Muscle layer of duodenum (tissue), 2 donors: Measurements from ENCODE around the gene MCF2L.

Experiments
- H3K27ac ChIP-seq: one replicate; pipeline ENCODE4 v1.7.0; 2013; ENCODE audit warnings: mild to moderate bottlenecking, low read length
- H3K27me3 ChIP-seq: one replicate; pipeline ENCODE4 v1.7.0; 2013; ENCODE audit warnings: low read depth, mild to moderate bottlenecking, control low read depth, low read length
- H3K36me3 ChIP-seq, 2 donors: one replicate each; pipeline ENCODE4 v1.7.0; 2013; ENCODE audit warnings: low read length in 2 of 2, control low read depth in 1 of 2, mild to moderate bottlenecking in 1 of 2; ENCODE audit not compliant: insufficient read depth in 2 of 2, control insufficient read depth in 1 of 2
- H3K4me1 ChIP-seq, 2 donors: one replicate each; pipeline ENCODE4 v1.7.0; 2013; ENCODE audit warnings: low read length in 2 of 2, mild to moderate bottlenecking in 2 of 2, control low read depth in 1 of 2, moderate library complexity in 1 of 2; ENCODE audit not compliant: insufficient read depth in 2 of 2, control insufficient read depth in 1 of 2
- H3K4me3 ChIP-seq, 2 donors: one replicate each; pipeline ENCODE4 v1.7.0; 2013; ENCODE audit warnings: low read length in 2 of 2, low read depth in 1 of 2, mild to moderate bottlenecking in 1 of 2
- H3K9me3 ChIP-seq, 2 donors: one replicate each; pipeline ENCODE4 v1.7.0; 2013; ENCODE audit warnings: low read length in 2 of 2, control low read depth in 1 of 2, mild to moderate bottlenecking in 1 of 2; ENCODE audit not compliant: control insufficient read depth in 1 of 2
- donor health status: healthy.

The MCF2L gene

DNA sequence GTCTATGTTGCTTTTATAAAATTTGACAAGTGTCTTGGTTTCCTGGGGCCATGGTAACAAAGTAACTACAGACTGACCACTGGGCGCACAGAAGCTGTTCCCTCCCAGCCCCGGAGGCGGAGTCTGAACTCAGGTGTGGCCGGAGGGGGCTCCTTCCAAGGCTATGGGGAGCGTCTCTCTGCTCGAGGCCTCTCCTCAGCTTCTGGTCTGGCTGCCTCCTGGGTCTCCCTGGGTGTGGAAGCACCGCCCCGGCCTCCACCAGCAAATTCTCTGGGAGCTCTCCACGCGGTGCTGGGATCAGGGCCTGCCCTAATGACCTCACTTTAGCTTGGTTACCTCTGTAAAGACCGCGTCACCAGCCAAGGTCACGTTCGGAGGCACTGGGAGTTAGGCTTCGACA lies 90.9 kb downstream of the MCF2L start:
- no peaks in the 10 kb centered on the region for H3K4me1 ChIP-seq
- H3K27ac ChIP-seq = no peak overlapping the region
- no peak overlapping the region for H3K4me3 ChIP-seq
- no peaks in the 10 kb centered on the region for H3K27me3 ChIP-seq
- no peaks in the 10 kb centered on the region for H3K36me3 ChIP-seq
- peaks cover 0 to 5% of the 10 kb centered on the region in 2 donors for H3K9me3 ChIP-seq

DNA sequence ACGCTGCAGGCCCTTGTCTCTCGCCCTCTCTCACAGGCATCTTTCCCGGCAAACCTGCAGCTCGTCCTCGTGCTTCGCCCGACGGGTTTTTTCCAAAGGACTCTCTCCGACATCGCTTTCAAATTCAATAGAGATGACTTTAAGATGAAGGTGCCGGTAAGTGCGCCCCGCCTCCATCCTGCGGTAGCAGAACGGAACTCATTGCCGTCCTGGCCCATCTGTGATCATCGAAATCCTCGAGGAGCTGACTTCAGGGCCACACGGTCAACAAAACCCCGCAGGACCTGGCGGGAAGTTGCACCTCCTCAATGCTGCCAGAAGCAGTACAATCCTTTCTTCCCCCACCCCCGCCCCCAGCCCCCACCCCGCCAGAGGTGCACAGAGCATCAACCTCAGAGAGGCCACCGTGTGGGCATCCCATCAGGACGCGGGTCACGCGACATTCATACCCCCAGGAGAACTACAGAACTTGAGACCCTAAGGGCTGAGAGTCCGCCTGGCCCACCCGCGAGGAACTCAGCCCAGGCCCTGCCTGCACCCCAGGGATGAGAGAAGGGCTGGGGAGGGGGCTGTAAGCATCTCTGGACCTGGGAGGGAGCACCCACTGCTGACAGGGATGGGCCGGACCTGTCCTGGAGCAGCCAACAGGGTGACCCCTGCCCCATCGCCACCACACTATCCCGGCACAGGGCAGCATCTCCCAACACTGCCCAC lies 91.7 kb downstream of the MCF2L start:
- Histone ChIP-seq H3K4me1 (no peaks in the 10 kb centered on the region), H3K27ac (no peak overlapping the region), H3K36me3 (no peaks in the 10 kb centered on the region), H3K27me3 (no peaks in the 10 kb centered on the region), H3K9me3 (peaks cover 0 to 5% of the 10 kb centered on the region in 2 donors), H3K4me3 (no peak overlapping the region)

DNA sequence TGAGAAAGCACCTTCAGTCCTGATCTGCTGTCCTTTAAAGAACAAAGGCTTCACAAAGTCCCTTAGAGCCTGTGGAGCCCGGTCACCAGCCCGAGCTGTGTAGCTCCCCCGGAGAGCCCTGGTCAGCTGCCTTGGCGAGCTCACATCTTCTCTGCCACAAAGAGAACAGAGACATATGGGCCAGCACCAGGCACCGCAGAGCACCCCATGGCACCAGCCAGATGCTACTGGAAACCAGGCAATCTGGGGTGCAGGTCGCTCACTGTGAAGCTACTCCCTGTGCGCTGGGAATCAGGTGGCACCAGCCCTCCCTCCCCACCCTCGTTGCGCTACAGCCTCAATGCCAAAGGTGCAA lies 92.2 kb downstream of the MCF2L start:
- H3K27me3 ChIP-seq = no peaks in the 10 kb centered on the region

DNA sequence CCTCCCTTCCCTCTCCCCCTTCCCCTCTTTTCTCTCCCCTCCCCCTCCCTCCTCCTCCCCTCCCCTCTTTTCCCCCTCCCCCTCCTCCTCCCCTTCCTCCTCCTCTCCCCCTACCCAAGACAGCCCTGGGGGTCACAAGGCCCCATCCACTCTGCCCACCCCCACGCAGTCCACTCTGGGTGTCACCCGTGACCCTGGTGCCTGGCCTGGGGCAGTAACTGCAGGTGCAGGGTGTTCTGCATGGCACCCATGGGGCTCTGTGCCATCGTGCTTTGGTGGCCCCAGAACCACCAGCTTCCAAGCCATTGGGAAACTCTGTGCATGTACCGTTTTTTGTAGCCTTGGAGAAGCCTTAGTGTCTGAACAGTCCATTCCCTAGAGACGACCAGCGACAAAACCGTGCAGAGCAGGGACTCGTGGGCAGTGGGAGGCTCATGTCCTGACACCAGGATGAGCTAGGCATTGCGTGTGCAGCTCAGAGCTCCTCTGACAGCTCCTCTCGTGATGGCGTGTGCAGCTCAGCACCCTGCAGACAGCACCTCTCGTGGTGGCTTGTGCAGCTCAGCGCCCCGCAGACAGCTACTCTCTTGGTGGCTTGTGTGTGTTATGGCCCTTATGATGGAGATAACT lies 92.9 kb downstream of the MCF2L start:
- Histone ChIP-seq H3K4me3 (no peak overlapping the region), H3K9me3 (peaks cover 0 to 5% of the 10 kb centered on the region in 2 donors), H3K4me1 (no peaks in the 10 kb centered on the region), H3K36me3 (no peaks in the 10 kb centered on the region), H3K27me3 (no peaks in the 10 kb centered on the region), H3K27ac (no peak overlapping the region)

More for the DNA sequence above, 92.2 kb downstream of the MCF2L start:
- Histone ChIP-seq H3K9me3 (peaks cover 0 to 5% of the 10 kb centered on the region in 2 donors), H3K27ac (no peak overlapping the region), H3K36me3 (no peaks in the 10 kb centered on the region), H3K4me1 (no peaks in the 10 kb centered on the region), H3K4me3 (no peak overlapping the region)

DNA sequence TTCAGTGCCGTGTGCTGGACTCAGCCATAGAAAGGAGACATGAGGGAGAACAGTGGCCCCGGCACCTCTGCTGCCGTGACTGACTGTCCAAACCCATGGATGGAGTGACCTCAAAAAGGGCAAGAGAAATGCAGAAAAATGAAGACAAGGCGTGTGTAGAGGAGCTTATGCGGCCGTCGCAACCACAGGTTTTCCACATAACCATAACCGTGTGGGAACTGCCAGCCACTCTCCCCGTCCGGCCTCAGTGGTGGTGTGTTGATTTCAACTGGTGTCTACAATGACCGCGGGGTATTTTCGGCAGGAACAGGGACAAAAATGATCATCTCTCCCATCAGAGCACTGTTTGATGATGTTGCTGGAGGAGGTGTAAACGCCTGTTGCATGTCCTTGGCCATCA lies 93.7 kb downstream of the MCF2L start:
- no peaks in the 10 kb centered on the region for H3K36me3 ChIP-seq
- no peak overlapping the region for H3K4me3 ChIP-seq
- H3K27ac ChIP-seq = no peak overlapping the region
- H3K9me3 ChIP-seq = peaks cover 0 to 5% of the 10 kb centered on the region in 2 donors
- no peaks in the 10 kb centered on the region for H3K27me3 ChIP-seq
- H3K4me1 ChIP-seq = no peaks in the 10 kb centered on the region

DNA sequence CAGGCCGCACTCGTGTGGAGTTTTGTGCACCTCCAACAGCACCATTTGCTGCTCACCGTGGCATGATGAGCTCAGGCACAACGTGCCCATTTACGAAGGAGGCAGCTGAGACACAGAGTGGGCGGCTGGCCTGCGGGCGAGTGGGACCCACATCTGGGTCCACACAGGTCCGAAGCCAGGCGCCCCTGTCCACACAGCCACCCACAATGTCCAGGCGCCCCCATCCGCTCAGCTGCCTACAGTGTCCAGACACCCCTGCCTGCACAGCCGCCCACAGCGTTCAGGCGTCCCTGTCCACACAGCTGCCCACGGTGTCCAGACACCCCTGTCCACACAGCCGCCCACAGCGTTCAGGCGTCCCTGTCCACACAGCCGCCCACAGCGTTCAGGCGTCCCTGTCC lies 94.1 kb downstream of the MCF2L start:
- Histone ChIP-seq H3K9me3 (peaks cover 0 to 4% of the 10 kb centered on the region in 2 donors), H3K27ac (no peak overlapping the region), H3K4me1 (no peaks in the 10 kb centered on the region), H3K36me3 (no peaks in the 10 kb centered on the region), H3K27me3 (no peaks in the 10 kb centered on the region), H3K4me3 (no peak overlapping the region)

DNA sequence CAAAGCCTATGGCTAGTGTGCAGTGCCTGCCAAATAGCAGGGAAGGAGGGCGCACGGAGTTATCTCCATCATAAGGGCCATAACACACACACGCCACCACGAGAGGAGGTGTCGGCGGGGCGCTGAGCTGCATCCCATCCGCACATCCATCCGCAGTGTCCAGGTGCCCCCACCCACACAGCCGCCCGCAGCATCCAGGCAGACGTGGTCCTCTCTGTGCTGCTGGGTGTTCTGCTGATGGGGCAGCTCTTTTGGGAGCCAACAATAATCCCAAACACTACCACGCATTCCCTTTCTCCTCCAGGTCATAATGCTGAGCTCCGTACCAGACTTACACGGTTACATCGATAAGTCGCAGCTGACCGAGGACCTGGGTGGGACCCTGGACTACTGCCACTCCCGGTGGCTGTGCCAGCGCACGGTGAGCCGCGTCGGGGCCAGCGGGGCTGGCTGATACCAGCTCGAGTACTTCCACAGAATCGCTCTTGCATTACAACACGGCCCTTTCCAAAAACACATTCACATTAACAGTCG lies 95.1 kb downstream of the MCF2L start:
- H3K36me3 ChIP-seq = no peaks in the 10 kb centered on the region
- no peak overlapping the region for H3K27ac ChIP-seq

DNA sequence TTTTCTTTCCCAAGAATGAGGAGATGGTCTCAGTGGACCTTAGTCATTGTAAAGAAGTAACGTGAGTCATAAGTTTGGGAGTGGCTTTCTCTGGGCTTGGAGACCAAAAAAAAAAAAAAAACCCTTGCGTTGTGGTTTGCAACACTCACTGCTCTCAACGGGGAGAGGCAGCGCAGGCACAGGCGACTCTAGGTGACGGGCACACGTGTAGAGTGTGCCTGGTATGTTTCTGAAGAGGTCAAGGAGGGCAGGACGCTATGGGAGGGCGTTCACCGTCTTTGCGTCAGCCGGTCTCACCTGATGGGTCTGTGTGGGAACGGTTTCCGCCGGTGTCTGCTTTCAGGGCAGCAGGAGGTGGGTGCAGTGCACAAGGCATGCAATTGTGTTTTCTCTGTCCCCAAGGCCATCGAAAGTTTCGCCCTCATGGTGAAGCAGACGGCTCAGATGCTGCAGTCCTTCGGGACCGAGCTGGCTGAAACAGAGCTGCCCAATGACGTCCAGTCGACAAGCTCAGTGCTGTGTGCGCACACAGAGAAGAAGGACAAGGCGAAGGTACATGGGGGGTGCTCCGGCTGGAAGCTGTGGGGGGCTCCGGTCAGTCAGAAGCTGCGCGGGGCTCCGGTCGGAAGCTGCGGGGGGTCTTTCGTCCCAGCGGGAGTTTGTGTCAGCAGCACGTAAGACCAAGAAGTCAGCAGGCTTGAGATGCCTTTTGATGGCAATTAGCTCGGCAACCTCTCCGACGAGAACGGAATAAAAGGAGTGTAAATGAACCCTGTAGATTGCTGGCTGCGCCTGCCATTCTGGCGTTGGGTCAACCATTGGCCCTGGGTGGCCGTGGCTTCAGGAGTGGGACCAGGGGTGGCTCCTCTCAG lies 95.8 kb downstream of the MCF2L start:
- Histone ChIP-seq H3K4me3 (no peak overlapping the region), H3K4me1 (no peaks in the 10 kb centered on the region), H3K27me3 (no peaks in the 10 kb centered on the region), H3K36me3 (no peaks in the 10 kb centered on the region), H3K9me3 (no peaks in the 10 kb centered on the region), H3K27ac (no peak overlapping the region)

More for the DNA sequence above, 95.1 kb downstream of the MCF2L start:
- Histone ChIP-seq H3K27me3 (no peaks in the 10 kb centered on the region), H3K4me3 (no peak overlapping the region), H3K4me1 (no peaks in the 10 kb centered on the region), H3K9me3 (no peaks in the 10 kb centered on the region)

DNA sequence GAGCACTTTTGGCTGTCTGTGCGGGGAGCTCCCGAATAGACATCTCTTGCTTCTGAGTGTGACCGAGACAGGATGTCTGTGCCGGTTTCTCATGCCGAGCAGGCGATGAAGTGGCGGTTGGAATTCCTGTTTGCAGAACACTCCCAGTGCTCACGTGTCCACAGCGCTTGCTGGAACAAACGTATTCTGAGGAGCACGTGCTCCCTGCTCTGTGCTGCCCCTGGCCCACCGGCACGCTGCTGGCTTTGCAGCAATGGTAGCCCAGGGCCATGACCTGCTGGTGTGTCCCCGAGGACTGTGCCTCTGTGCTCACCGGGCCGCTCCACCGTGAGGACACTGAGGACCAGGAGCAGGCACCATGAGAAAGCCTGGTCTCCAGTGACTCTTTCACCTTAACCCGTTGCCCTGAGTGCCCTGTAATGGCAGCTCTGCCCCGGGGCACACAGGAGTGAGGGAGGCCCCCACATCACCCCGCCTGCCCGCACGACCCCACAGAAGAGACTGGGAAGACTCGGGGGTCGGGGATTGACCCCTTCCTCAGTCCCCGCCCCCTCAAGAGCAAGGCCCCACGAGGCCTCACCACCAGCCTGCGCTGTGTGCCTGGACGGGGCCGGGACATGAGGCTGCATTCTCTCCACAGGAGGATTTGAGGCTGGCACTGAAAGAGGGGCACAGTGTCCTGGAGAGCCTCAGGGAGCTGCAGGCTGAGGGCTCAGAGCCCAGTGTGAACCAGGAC lies 96.6 kb downstream of the MCF2L start:
- Histone ChIP-seq H3K27ac (no peak overlapping the region), H3K9me3 (no peaks in the 10 kb centered on the region), H3K4me3 (no peak overlapping the region), H3K36me3 (no peaks in the 10 kb centered on the region), H3K27me3 (no peaks in the 10 kb centered on the region), H3K4me1 (no peaks in the 10 kb centered on the region)

DNA sequence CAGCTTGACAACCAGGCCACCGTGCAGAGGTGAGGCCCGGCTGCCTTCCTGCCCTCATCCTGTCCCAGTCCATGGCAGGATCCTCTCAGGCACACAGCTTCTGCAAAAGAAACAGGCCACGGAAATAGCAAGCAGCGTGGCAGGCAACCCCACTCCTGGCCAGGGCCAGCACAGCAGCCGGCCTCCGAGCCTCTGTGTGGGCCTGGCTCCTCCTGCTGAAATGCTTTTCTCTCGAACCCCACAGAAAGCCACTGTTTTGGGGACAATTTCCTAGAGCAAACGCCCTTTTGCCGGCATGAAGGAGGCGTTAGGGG lies 97.1 kb downstream of the MCF2L start:
- Histone ChIP-seq H3K4me1 (no peaks in the 10 kb centered on the region), H3K4me3 (no peak overlapping the region), H3K27ac (no peak overlapping the region), H3K9me3 (no peaks in the 10 kb centered on the region), H3K36me3 (no peaks in the 10 kb centered on the region), H3K27me3 (no peaks in the 10 kb centered on the region)

DNA sequence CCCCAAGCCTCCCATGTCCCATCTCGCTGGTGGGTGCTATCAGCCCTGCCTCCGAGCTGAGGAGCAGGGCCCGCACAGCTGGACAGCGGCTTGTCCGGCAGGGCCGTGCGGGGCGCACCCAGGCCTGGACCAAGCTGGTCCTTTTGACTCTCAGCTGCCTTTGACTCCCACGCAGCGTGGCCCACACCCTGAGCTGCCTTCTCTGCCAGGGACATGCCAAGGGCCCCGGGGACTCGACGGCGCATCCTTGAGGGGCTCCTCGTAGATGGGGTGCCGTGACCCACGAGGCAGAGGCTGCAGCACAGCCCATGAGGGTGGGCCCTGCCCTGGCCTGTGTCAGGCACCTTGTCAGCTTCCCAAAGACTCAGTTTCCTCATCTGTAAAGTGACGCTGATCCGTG lies 97.7 kb downstream of the MCF2L start:
- Histone ChIP-seq H3K36me3 (no peaks in the 10 kb centered on the region), H3K27ac (no peak overlapping the region), H3K27me3 (no peaks in the 10 kb centered on the region)

More for the DNA sequence above, 97.7 kb downstream of the MCF2L start:
- Histone ChIP-seq H3K4me3 (no peak overlapping the region), H3K9me3 (peaks cover 0 to 3% of the 10 kb centered on the region in 2 donors), H3K4me1 (no peaks in the 10 kb centered on the region)
